AG20443 (cell line): ENCODE results near the gene OR56B4.
"Not testable (repeated sequence)": the region's sequence is repeated elsewhere in the genome, so short reads cannot be mapped to it uniquely, and the experiment has no call there.

Source experiments
- DNase-seq: peaks from one replicate; pipeline ENCODE4 v3.0.0; 2012; ENCODE audit warnings: low spot score, mixed read lengths

Gene OR56B4

GRCh38 chr11:6107384-6107783, at the start of gene OR56B4:
TSS of gene OR56B4 (plus strand) at chr11:6107684. CDS start at chr11:6107779, 95 bp downstream.
- not testable (repeated sequence) for DNase-seq

- DNase-seq: no peak
These were observed 46.0 kb upstream of the OR56B4 start for GRCh38 chr11:6061475-6061874.

GRCh38 chr11:6062691-6063358, 44.7 kb upstream of the OR56B4 start:
- no peak for DNase-seq

- no peak for DNase-seq
These were observed 40.0 kb upstream of the OR56B4 start for GRCh38 chr11:6067502-6067901.

GRCh38 chr11:6076443-6076842, 31.0 kb upstream of the OR56B4 start:
- not testable (repeated sequence) for DNase-seq

- no peak for DNase-seq
These were observed 29.8 kb upstream of the OR56B4 start for GRCh38 chr11:6077723-6078122.

GRCh38 chr11:6079463-6079862, 28.0 kb upstream of the OR56B4 start:
- no peak for DNase-seq

- no peak for DNase-seq
These were observed 24.4 kb upstream of the OR56B4 start for GRCh38 chr11:6083129-6083528.

- no peak for DNase-seq
These were observed 22.9 kb upstream of the OR56B4 start for GRCh38 chr11:6084587-6084986.

- DNase-seq: no peak
These were observed 13.3 kb upstream of the OR56B4 start for GRCh38 chr11:6094186-6094585.

- DNase-seq: no peak
These were observed 11.7 kb upstream of the OR56B4 start for GRCh38 chr11:6095798-6096197.

- DNase-seq: no peak
These were observed 11.1 kb upstream of the OR56B4 start for GRCh38 chr11:6096417-6096816.

GRCh38 chr11:6099577-6099976, 7.9 kb upstream of the OR56B4 start:
- no peak for DNase-seq

- DNase-seq: no peak
These were observed 2.5 kb downstream of the OR56B4 start for GRCh38 chr11:6110011-6110410.

GRCh38 chr11:6111673-6112072, 4.2 kb downstream of the OR56B4 start:
- DNase-seq: no peak

- DNase-seq: no peak
These were observed 9.2 kb downstream of the OR56B4 start for GRCh38 chr11:6116638-6117037.

GRCh38 chr11:6124245-6124644, 16.8 kb downstream of the OR56B4 start:
- no peak for DNase-seq

GRCh38 chr11:6127881-6128280, 20.4 kb downstream of the OR56B4 start:
- DNase-seq: no peak

- no peak for DNase-seq
These were observed 21.5 kb downstream of the OR56B4 start for GRCh38 chr11:6129011-6129410.

- DNase-seq: no peak
These were observed 22.2 kb downstream of the OR56B4 start for GRCh38 chr11:6129635-6130034.

GRCh38 chr11:6132431-6132830, 24.9 kb downstream of the OR56B4 start:
- DNase-seq: no peak

- not testable (repeated sequence) for DNase-seq
These were observed 28.5 kb downstream of the OR56B4 start for GRCh38 chr11:6135936-6136335.

GRCh38 chr11:6142936-6143335, 35.5 kb downstream of the OR56B4 start:
- DNase-seq: no peak

GRCh38 chr11:6143737-6144136, 36.3 kb downstream of the OR56B4 start:
- DNase-seq: not testable (repeated sequence)
